ENCODE results near the gene ADGRV1. TPM values are rescaled to one million over a fixed set of nuclear protein-coding genes. Genes with fewer than 3 reads are reported as not detected.
"Not testable (repeated sequence)": the region's sequence is repeated elsewhere in the genome, so short reads cannot be mapped to it uniquely, and the experiment has no call there.

Gene ADGRV1
- total RNA-seq, 4 donors from 2014 or later = 0.25 to 0.60 (median 0.56) TPM; not detected in 1

DNA sequence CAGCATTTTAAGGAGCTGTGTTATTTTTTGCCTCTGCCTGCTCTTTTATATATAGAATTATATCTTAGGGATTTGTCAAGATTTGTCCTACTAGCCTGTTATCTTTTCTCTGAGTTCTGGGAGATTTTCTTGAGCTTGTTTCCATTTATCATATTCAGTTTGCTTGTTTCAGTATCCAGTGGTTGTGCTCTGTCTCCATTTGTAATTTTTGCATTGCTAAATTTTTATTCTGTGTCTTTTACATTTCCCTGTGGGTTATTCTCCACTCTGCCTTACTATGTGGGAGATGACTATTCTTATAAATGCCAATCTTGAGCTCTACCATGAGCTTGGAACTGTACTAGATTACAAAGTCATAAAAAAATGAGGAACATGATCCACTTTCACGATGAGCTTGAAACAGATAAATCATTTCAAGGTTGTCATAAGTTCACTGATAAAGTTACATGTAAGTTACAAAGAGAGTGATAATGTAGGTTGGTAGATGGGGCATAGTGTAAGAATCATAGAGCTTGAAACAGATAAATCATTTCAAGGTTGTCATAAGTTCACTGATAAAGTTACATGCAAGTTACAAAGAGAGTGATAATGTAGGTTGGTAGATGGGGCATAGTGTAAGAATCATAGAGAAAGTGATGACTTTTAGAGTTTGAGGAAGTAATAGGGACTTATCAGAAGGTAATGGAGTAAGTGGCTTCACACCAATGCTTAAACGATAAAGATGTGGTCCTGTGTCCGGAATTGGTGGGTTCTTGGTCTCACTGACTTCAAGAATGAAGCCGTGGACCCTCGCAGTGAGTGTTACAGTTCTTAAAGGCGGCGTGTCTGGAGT lies 287.3 kb downstream of the ADGRV1 start:
- TF ChIP-seq, protein P1, sequence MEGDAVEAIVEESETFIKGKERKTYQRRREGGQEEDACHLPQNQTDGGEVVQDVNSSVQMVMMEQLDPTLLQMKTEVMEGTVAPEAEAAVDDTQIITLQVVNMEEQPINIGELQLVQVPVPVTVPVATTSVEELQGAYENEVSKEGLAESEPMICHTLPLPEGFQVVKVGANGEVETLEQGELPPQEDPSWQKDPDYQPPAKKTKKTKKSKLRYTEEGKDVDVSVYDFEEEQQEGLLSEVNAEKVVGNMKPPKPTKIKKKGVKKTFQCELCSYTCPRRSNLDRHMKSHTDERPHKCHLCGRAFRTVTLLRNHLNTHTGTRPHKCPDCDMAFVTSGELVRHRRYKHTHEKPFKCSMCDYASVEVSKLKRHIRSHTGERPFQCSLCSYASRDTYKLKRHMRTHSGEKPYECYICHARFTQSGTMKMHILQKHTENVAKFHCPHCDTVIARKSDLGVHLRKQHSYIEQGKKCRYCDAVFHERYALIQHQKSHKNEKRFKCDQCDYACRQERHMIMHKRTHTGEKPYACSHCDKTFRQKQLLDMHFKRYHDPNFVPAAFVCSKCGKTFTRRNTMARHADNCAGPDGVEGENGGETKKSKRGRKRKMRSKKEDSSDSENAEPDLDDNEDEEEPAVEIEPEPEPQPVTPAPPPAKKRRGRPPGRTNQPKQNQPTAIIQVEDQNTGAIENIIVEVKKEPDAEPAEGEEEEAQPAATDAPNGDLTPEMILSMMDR (IDR thresholded peaks at IDR 0.05) = no peak
- DNase-seq (ENCODE audit: low spot score) (no peak), ATAC-seq (ENCODE audit: low FRiP score) (no peak)

DNA sequence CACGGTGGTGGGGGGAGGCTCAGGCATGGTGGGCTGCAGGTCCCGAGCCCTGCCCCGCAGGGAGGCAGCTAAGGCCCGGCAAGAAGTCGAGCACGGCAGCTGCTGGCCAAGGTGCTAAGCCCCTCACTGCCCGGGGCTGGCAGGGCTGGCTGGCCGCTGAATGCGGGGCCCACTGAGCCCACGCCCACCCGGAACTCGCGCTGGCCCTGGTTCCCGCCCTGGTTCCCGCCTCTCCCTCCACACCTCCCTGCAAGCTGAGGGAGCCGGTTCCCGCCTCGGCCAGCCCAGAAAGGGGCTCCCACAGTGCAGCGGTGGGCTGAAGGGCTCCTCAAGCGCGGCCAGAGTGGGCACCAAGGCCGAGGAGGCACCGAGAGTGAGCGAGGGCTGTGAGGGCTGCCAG lies 289.0 kb downstream of the ADGRV1 start:
- ATAC-seq (ENCODE audit: low FRiP score); DNase-seq (ENCODE audit: low spot score): not testable (repeated sequence)

DNA sequence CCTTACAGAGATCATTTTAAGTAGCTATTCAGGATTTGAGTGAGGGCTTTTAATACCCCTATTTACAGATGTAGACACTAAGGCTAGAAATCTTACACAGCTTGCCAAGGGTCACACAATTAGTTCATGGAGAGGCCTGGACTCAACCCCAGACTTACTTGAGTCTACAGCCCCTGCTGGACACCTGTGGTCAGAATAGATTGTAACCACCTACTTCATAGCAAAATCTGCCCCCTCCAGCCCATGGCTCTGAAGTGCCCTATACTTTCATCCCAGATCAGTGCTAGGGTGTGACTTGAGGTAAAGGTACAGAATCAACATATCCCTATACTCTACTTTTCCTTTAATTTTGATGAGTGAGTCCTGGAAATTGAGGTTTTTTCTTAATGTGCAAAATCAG lies 291.3 kb downstream of the ADGRV1 start:
- TF ChIP-seq, protein P1 (IDR thresholded peaks at IDR 0.05) = no peak
- no peak for DNase-seq (ENCODE audit: low spot score)
- no peak for ATAC-seq (ENCODE audit: low FRiP score)

DNA sequence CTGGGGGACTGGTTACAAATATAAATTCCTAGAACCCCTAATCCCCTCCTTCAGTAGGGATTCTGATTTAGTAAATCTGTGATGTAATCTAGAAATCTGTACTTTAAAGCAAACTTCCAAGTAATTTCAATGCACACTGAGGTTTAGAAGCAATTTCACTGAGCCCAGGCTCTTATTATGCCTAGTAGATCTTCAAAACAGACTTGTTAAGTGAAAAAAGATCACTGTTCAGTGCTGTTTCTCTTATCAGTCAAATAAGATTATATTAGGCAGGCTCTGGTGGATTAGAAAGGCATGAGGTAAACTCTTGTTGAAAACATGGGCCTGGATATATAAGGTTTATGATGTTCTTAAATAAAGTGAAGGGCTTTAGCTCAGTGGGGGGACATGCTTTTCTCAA lies 293.9 kb downstream of the ADGRV1 start:
- no peak for DNase-seq (ENCODE audit: low spot score)
- no peak for ATAC-seq (ENCODE audit: low FRiP score)
- TF ChIP-seq, protein P1 (IDR thresholded peaks at IDR 0.05) = no peak

DNA sequence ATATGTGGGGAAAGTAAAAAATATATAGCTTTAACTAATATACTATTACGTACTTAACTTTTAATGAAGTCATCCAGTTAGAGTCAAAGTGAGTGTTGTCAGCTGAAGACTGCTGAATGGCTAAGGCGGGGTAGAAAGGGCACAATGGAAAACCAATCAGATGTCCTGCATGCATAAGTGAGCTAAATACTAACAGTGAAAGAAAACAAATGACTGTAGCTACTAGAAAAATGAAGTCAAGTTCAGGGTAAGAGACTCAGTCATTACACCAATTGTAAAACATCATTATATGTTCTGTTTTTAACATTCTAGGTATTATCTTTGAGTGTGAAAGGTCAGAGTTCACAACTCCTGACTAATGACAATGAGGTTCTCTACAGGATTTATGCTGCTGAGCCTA lies 295.2 kb downstream of the ADGRV1 start:
- TF ChIP-seq, protein P1 (IDR thresholded peaks at IDR 0.05) = no peak

DNA sequence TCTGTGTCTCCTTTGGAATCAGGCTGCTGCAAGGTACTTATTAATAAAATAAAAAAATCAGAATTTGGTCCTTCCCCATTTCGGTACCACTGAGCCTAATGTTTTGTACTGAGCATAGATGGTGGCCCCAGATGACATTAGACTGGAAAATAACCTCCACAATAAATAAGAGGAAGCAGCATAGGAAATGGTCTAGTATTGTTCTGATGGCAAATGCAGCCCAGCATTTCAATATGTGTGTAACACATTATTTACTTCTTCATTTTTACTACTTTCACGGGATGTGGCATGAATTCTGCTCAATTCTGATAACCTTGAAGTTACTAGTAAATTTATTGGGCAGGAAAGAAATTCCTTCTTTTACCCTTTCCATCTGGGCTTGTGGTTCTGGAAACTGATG lies 295.6 kb downstream of the ADGRV1 start:
- TF ChIP-seq, protein P1 (IDR thresholded peaks at IDR 0.05) = no peak
- no peak for DNase-seq (ENCODE audit: low spot score)
- no peak for ATAC-seq (ENCODE audit: low FRiP score)

More for the DNA sequence above, 295.2 kb downstream of the ADGRV1 start:
- ATAC-seq (ENCODE audit: low FRiP score) (no peak), DNase-seq (ENCODE audit: low spot score) (no peak)

DNA sequence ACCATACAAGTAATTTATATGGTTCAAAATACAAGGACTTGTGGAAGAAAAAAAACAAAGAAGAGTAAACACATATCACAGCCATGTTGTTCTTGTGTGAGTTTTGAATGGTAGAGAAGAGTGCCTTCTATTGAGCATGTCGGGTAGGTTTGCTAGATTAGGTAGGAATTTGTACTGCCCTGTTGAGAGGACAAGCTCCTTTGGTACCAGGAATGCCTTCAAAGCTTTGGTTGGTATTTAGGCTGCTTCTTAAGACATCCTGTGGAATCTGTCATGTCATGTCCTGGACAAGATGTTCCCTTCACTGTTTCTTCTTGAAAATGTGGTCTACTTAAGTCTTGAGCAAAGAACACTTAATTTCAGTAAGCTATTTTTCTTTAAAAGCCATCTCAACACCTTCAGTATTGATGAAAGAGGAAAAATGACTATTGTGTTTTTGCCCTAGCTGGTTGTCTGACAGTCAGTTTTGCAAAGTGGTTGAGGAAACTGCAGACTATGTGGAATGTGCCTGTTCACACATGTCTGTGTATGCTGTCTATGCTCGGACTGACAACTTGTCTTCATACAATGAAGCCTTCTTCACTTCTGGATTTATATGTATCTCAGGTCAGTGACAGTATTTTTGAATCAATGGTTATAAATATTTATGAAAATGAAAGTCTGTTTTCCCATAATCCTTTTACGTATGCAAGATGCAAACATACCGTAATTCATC lies 296.9 kb downstream of the ADGRV1 start:
- DNase-seq (ENCODE audit: low spot score) (no peak), ATAC-seq (ENCODE audit: low FRiP score) (no peak)
- TF ChIP-seq, protein P1 (IDR thresholded peaks at IDR 0.05) = no peak

Data from omental fat pad (tissue), 4 donors.